Adrenal gland (tissue), 5 donors: ENCODE measurements around the gene OSTF1.

Source experiments
- POLR2A ChIP-seq, 2 donors: fragments of 450-650 bp; IDR thresholded peaks; one replicate each; pipeline ENCODE4 v1.6.1; 2017; ENCODE audit warnings: antibody characterized with exemption in 2 of 2, mild to moderate bottlenecking in 2 of 2, moderate library complexity in 1 of 2
- TF ChIP-seq, protein P1 (sequence below), 6 experiments: fragments of 450-650 bp in 4 of 6; fragments of 200-600 bp in 2 of 6; sonication (generic) in 1 of 6; IDR thresholded peaks; 1 replicate in 5 of 6; 2 replicates in 1 of 6; pipeline versions ENCODE4 v1.5.1 to v1.8.0; 2016 to 2021; ENCODE audit warnings: antibody characterized with exemption in 6 of 6, mild to moderate bottlenecking in 2 of 6, moderate library complexity in 1 of 6
- donor health status: DM: no; HTN: no; CAD: no.

DNA sequence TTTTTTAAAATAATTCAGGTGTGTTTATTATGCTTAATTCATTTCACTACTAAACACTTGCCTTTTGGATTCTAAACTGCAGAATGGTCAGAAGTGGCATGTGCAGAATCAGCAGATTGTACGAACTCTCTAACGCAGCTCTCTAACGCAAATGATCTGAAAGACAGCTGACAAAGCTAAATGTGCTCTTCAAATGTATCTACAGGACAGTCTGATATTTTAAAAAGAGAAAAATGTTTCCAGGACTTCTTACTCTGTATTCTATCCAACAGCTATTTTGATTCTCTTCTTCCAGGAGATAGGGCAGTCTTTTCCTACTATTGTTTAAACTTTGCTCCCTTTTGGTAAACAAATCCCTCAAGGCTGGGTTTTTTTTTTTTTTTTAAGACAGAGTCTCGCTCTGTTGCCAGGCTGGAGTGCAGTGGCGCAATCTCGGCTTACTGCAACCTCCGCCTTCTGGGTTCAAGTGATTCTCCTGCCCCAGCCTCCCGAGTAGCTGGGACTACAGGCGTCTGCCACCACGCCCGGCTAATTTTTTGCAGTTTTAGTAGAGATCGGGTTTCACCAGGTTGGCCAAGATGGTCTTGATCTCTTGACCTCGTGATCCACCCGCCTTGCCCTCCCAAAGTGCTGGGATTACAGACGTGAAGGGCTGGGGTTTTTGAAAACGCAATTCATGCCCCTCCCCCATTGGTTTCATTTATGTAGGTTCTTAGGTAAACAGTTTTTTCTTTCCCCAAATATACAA, 1.6 kb upstream of the OSTF1 start:
- TF ChIP-seq, protein P1, sequence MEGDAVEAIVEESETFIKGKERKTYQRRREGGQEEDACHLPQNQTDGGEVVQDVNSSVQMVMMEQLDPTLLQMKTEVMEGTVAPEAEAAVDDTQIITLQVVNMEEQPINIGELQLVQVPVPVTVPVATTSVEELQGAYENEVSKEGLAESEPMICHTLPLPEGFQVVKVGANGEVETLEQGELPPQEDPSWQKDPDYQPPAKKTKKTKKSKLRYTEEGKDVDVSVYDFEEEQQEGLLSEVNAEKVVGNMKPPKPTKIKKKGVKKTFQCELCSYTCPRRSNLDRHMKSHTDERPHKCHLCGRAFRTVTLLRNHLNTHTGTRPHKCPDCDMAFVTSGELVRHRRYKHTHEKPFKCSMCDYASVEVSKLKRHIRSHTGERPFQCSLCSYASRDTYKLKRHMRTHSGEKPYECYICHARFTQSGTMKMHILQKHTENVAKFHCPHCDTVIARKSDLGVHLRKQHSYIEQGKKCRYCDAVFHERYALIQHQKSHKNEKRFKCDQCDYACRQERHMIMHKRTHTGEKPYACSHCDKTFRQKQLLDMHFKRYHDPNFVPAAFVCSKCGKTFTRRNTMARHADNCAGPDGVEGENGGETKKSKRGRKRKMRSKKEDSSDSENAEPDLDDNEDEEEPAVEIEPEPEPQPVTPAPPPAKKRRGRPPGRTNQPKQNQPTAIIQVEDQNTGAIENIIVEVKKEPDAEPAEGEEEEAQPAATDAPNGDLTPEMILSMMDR (IDR thresholded peaks at IDR 0.05) = no peak
- no peak for TF ChIP-seq POLR2A (IDR thresholded peaks at IDR 0.05)
